HepG2 (cell line): Measurements from ENCODE around the gene ITK. TPM values are rescaled to one million over a fixed set of nuclear protein-coding genes. Genes with fewer than 3 reads are reported as not detected.

Experiments
- ATAC-seq: fragments of 200-7000 bp; cut with Tn5 transposase; 3 replicates; pipeline ENCODE4 v1.9.1; 2020; ENCODE audit warnings: mild to moderate bottlenecking, moderate library complexity
- BruUV-seq: library from RNA; stranded (reverse); fragments of 400-500 nt; replicated peaks from 2 replicates; lab custom pipeline; 2021; lab: Mats Ljungman, UMichigan
- CTCF ChIA-PET: fragments of 300-600 bp; formaldehyde crosslinking; extraction: SDS; loops from one replicate; lab custom pipeline; 2021; ENCODE audit warnings: low total read pairs, inconsistent platforms, low intra/inter-chr PET ratio; lab: Yijun Ruan, JAX
- POLR2A ChIA-PET: fragments of 350-600 bp; sonication (Branson Sonifier 250); formaldehyde crosslinking; loops from one replicate; lab custom pipeline; 2020; ENCODE audit warnings: antibody characterized with exemption, inconsistent platforms; lab: Yijun Ruan, JAX
- DNase-seq: peaks from one replicate; pipeline ENCODE4 v3.0.0-alpha.2; 2015; ENCODE audit warnings: low spot score
- FAIRE-seq: peaks from 3 replicates; lab custom pipeline; 2011; peaks lifted over from hg19 to GRCh38; lab: Jason Lieb, UNC
- H2AFZ ChIP-seq: one replicate; pipeline ENCODE4 v1.6.1; 2011; ENCODE audit warnings: low read length, inconsistent platforms
- H3K27ac ChIP-seq: fragments of 300-600 bp; 3 replicates; pipeline ENCODE4 v1.8.0; 2011; ENCODE audit warnings: mixed run types, mild to moderate bottlenecking, mixed read lengths, low read length, inconsistent platforms; ENCODE audit not compliant: insufficient read depth; ENCODE audit errors: extremely low read length
- H3K27me3 ChIP-seq, 2 experiments: fragments of 200-600 bp in 1 of 2; 2 replicates in 1 of 2; 3 replicates in 1 of 2; pipeline versions ENCODE4 v1.6.0 to v1.8.0; 2011; ENCODE audit warnings: low read length in 2 of 2, mild to moderate bottlenecking in 2 of 2, moderate library complexity in 2 of 2, inconsistent platforms in 1 of 2; ENCODE audit not compliant: insufficient read depth in 2 of 2, control insufficient read depth in 1 of 2
- H3K36me3 ChIP-seq, 2 experiments: fragments of 200-600 bp in 1 of 2; replicated peaks in 1 of 2; 2 replicates in 1 of 2; 3 replicates in 1 of 2; pipeline versions ENCODE4 v1.5.1 to v1.8.0; 2011; ENCODE audit warnings: low read length in 2 of 2, inconsistent platforms in 1 of 2; ENCODE audit not compliant: insufficient read depth in 2 of 2, control insufficient read depth in 1 of 2
- H3K4me1 ChIP-seq: 2 replicates; pipeline ENCODE4 v1.5.1; 2012; ENCODE audit warnings: low read length, inconsistent platforms; ENCODE audit not compliant: insufficient read depth
- H3K4me2 ChIP-seq: 2 replicates; pipeline ENCODE4 v1.6.0; 2011; ENCODE audit warnings: low read depth, low read length, inconsistent platforms
- H3K4me3 ChIP-seq, 3 experiments: fragments of 200-600 bp in 1 of 3; sonication (generic), shearing (Covaris generic) in 1 of 3; replicated peaks in 1 of 3; 2 replicates each; pipeline ENCODE4 v1.5.1; 2011 to 2016; ENCODE audit warnings: low read length in 3 of 3, inconsistent platforms in 2 of 3, low read depth in 2 of 3, mild to moderate bottlenecking in 2 of 3, control low read depth in 1 of 3, mixed read lengths in 1 of 3; ENCODE audit not compliant: insufficient read depth in 1 of 3
- H3K79me2 ChIP-seq: one replicate; pipeline ENCODE4 v1.6.1; 2011; ENCODE audit warnings: low read length, inconsistent platforms; ENCODE audit not compliant: insufficient read depth
- H3K9ac ChIP-seq: 2 replicates; pipeline ENCODE4 v1.6.0; 2011; ENCODE audit warnings: mild to moderate bottlenecking, low read depth, low read length, inconsistent platforms; ENCODE audit not compliant: insufficient read depth
- H3K9me3 ChIP-seq: 2 replicates; pipeline ENCODE4 v1.5.1; 2012; ENCODE audit warnings: mild to moderate bottlenecking, low read length
- H4K20me1 ChIP-seq: 2 replicates; pipeline ENCODE4 v1.6.0; 2011; ENCODE audit warnings: inconsistent platforms, mild to moderate bottlenecking, low read length, moderate library complexity; ENCODE audit not compliant: insufficient read depth
- CEBPB ChIP-seq: IDR thresholded peaks from 2 replicates; pipeline ENCODE4 v1.6.1; 2011; ENCODE audit warnings: low read depth, low read length, improper control_type of control experiment, borderline replicate concordance
- DMAP1 ChIP-seq: IDR thresholded peaks from 2 replicates; pipeline ENCODE4 v1.6.1; 2016
- HMGA1 ChIP-seq: sonication (generic); formaldehyde crosslinking; conservative IDR thresholded peaks from 2 replicates; pipeline ENCODE4 v1.4.0; 2020; ENCODE audit warnings: missing genetic modification reagents
- ISL2 ChIP-seq: sonication (generic); formaldehyde crosslinking; IDR thresholded peaks from 2 replicates; pipeline ENCODE4 v1.5.0; 2020; ENCODE audit warnings: missing genetic modification reagents
- JARID2 ChIP-seq: sonication (generic); formaldehyde crosslinking; IDR thresholded peaks from 2 replicates; pipeline ENCODE4 v1.8.1; 2023; ENCODE audit warnings: missing genetic modification reagents, inconsistent platforms; ENCODE audit not compliant: insufficient replicate concordance
- KDM6A ChIP-seq: IDR thresholded peaks from 2 replicates; pipeline ENCODE4 v1.6.1; 2016; ENCODE audit warnings: low read depth
- KMT2A ChIP-seq: sonication (generic); formaldehyde crosslinking; IDR thresholded peaks from 2 replicates; pipeline ENCODE4 v1.4.0; 2020; ENCODE audit warnings: missing genetic modification reagents
- MAFG ChIP-seq: sonication (generic); formaldehyde crosslinking; IDR thresholded peaks from 2 replicates; pipeline ENCODE4 v1.5.1; 2020; ENCODE audit warnings: mild to moderate bottlenecking, missing genetic modification reagents
- PCBP1 ChIP-seq: fragments of 200-400 bp; formaldehyde crosslinking; IDR thresholded peaks from 2 replicates; pipeline ENCODE4 v1.6.1; 2017; ENCODE audit warnings: mild to moderate bottlenecking, low read depth, low read length, borderline replicate concordance
- SNAPC2 ChIP-seq: sonication (generic); formaldehyde crosslinking; IDR thresholded peaks from 2 replicates; pipeline ENCODE4 v1.8.1; 2022; ENCODE audit warnings: mild to moderate bottlenecking, missing genetic modification reagents
- ZKSCAN8 ChIP-seq: IDR thresholded peaks from 2 replicates; pipeline ENCODE4 v1.6.1; 2016; ENCODE audit warnings: borderline replicate concordance, missing genetic modification reagents, missing compliant biosample characterization
- ZMAT3 ChIP-seq: sonication (generic); formaldehyde crosslinking; conservative IDR thresholded peaks from 2 replicates; pipeline ENCODE4 v1.7.0; 2021; ENCODE audit warnings: missing genetic modification reagents
- ZNF432 ChIP-seq: sonication (generic); formaldehyde crosslinking; IDR thresholded peaks from 2 replicates; pipeline ENCODE4 v1.5.0; 2020; ENCODE audit warnings: missing genetic modification reagents, mild to moderate bottlenecking, borderline replicate concordance
- ZNF44 ChIP-seq: sonication (generic); formaldehyde crosslinking; IDR thresholded peaks from 2 replicates; pipeline ENCODE4 v1.5.1; 2020; ENCODE audit warnings: mild to moderate bottlenecking, missing genetic modification reagents
- ZNF543 ChIP-seq: sonication (generic); formaldehyde crosslinking; IDR thresholded peaks from 2 replicates; pipeline ENCODE4 v1.4.0; 2020; ENCODE audit warnings: mild to moderate bottlenecking, missing genetic modification reagents
- WGBS: methylation state at CpG from one replicate; pipeline ENCODE4 v1.1.6; 2017; ENCODE audit warnings: low lambda C conversion rate; 5-methylcytosine and 5-hydroxymethylcytosine counted together
- in situ Hi-C: cut with HindIII; loops from 2 replicates; pipeline ENCODE4 v1.10.0; 2017; ENCODE audit warnings: low pct_unique_long_range_greater_than_20kb; ENCODE audit not compliant: extremely low pct_ligation_motif_present
- intact Hi-C: fragments of 100-400 bp; cut with micrococcal nuclease; formaldehyde crosslinking; loops from one replicate; pipeline ENCODE4 v1.10.0; 2022; ENCODE audit not compliant: unreplicated experiment
- polyA plus RNA-seq, 8 experiments: library from polyadenylated mRNA; depleted of rRNA in 3 of 8; stranded (reverse) in 7 of 8; unstranded in 1 of 8; fragments of >200 nt; fragmentation: Illumina TruSeq in 4 of 8; extraction: Trizol in 4 of 8; gene quantifications; 2 replicates each; pipeline versions ENCODE4 v1.2.1 to v1.2.3, GENCODE V29; 2011 to 2016; ENCODE audit warnings: low read depth in 4 of 8, missing spikeins in 1 of 8, mixed read lengths in 1 of 8; ENCODE audit not compliant: insufficient read depth in 1 of 8
- total RNA-seq, 5 experiments: library from RNA; depleted of rRNA; stranded (reverse); fragments of >200 nt; fragmentation: Illumina TruSeq; extraction: Trizol; gene quantifications; 2 replicates each; pipeline ENCODE4 v1.2.3, GENCODE V29; 2016; ENCODE audit warnings: low read depth in 1 of 5
- TF ChIP-seq, protein P1 (sequence below): IDR thresholded peaks from 2 replicates; pipeline ENCODE4 v1.6.1; 2016; ENCODE audit warnings: low read depth, borderline replicate concordance
- TF ChIP-seq, protein P2 (sequence below): sonication (generic); formaldehyde crosslinking; IDR thresholded peaks from 2 replicates; pipeline ENCODE4 v1.5.0; 2020; ENCODE audit warnings: missing genetic modification reagents, mild to moderate bottlenecking, borderline replicate concordance
- TF ChIP-seq, protein P3 (sequence below): sonication (generic); formaldehyde crosslinking; IDR thresholded peaks from 2 replicates; pipeline ENCODE4 v1.8.0; 2022; ENCODE audit warnings: missing genetic modification reagents, mild to moderate bottlenecking, borderline replicate concordance
- TF ChIP-seq, protein P4 (sequence below): sonication (generic); formaldehyde crosslinking; IDR thresholded peaks from 2 replicates; pipeline ENCODE4 v1.4.0; 2020; ENCODE audit warnings: missing genetic modification reagents, mild to moderate bottlenecking, borderline replicate concordance
- TF ChIP-seq, protein P5 (sequence below): sonication (generic); formaldehyde crosslinking; IDR thresholded peaks from 2 replicates; pipeline ENCODE4 v1.4.0; 2020; ENCODE audit warnings: low read depth, mild to moderate bottlenecking, missing genetic modification reagents

ITK gene
- total and polyA plus RNA-seq, 2 of the 13 experiments (the other 11 are each of a cell fraction or from before 2014, with no cell fraction given): 0.01 TPM; not detected in 1

DNA sequence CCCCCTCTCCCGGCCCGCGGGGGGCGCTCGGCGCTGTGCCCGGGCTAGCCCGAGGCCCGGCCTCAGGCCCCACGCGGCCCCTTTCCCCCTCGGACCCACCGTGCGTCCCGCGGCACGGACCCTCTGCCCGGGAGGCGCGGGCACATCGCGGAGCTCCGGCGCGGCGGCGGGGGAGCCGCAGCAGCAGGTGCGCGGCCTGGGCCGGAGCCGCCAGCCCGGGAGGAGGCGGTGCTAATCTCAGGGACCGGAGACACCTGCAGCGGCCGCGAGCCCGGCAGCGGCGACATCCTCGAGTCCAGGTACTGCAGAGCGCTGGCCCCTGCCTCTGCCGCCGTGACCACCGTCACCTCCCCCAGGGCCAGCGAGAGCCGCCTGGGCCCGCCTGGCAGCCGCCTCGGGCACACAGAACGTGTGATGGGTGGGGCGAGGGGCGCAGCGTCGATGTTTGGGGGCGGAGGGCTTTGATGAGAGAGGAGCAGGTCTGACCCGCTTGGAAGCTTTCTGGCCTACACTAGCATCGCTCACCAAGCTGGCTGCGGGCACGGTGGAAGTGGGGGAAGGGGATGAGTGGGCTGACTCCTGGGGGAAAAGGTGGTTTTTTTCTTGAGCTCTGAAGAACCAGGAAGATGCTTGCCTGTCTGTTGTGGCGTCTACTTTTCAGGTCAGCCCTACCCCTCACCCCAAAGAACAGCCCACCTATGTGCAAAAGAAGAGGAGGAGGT lies 85.8 kb downstream of the ITK start:
- 11% methylated on average over 4 of the region's 62 CpGs for WGBS
- ChIA-PET POLR2A (no interaction called here), CTCF (no interaction called here)
- in situ Hi-C loops (no loop called here), intact Hi-C loops (loop anchor here (1.0 kb wide), 2 partner anchors 24 to 46 kb away; no protein-coding TSS in a partner anchor)
- Histone ChIP-seq H4K20me1 (no peaks in the 10 kb centered on the region), H3K9ac (peak overlapping the region; percentile 58), H2AFZ (no peak overlapping the region), H3K27me3 (peaks cover 0 to 1% of the 10 kb centered on the region in 2 experiments; a peak in 2 of 5 replicates), H3K79me2 (no peaks in the 10 kb centered on the region), H3K36me3 (no peaks in the 10 kb centered on the region), H3K27ac (no peak overlapping the region), H3K4me1 (peaks cover 58% of the 10 kb centered on the region), H3K4me2 (peak overlapping the region; percentile 95), H3K4me3 (peak overlapping the region; percentile 74 to 84 (median 83)), H3K9me3 (no peaks in the 10 kb centered on the region)
- no peak for DNase-seq
- BruUV-seq: no TSS peak
- no peak for FAIRE-seq
- ATAC-seq: peak; percentile 85
- TF ChIP-seq PCBP1: no peak
- TF ChIP-seq ZNF44 (CRISPR knock-in tag): no peak
- TF ChIP-seq ZKSCAN8 (CRISPR knock-in tag): no peak
- TF ChIP-seq KMT2A: 0 out of 2 replicates have a peak, but pooled peaks have one; percentile 3
- TF ChIP-seq, protein P1, sequence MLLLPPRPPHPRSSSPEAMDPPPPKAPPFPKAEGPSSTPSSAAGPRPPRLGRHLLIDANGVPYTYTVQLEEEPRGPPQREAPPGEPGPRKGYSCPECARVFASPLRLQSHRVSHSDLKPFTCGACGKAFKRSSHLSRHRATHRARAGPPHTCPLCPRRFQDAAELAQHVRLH (CRISPR knock-in tag): no peak
- TF ChIP-seq, protein P2, sequence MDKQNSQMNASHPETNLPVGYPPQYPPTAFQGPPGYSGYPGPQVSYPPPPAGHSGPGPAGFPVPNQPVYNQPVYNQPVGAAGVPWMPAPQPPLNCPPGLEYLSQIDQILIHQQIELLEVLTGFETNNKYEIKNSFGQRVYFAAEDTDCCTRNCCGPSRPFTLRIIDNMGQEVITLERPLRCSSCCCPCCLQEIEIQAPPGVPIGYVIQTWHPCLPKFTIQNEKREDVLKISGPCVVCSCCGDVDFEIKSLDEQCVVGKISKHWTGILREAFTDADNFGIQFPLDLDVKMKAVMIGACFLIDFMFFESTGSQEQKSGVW (CRISPR knock-in tag): no peak
- no peak for TF ChIP-seq CEBPB
- no peak for TF ChIP-seq ISL2 (CRISPR knock-in tag)
- TF ChIP-seq, protein P3, sequence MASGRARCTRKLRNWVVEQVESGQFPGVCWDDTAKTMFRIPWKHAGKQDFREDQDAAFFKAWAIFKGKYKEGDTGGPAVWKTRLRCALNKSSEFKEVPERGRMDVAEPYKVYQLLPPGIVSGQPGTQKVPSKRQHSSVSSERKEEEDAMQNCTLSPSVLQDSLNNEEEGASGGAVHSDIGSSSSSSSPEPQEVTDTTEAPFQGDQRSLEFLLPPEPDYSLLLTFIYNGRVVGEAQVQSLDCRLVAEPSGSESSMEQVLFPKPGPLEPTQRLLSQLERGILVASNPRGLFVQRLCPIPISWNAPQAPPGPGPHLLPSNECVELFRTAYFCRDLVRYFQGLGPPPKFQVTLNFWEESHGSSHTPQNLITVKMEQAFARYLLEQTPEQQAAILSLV (CRISPR knock-in tag): peak; percentile 29; the same call in 1 of the 2 replicates
- no peak for TF ChIP-seq KDM6A (CRISPR knock-in tag)
- TF ChIP-seq, protein P4, sequence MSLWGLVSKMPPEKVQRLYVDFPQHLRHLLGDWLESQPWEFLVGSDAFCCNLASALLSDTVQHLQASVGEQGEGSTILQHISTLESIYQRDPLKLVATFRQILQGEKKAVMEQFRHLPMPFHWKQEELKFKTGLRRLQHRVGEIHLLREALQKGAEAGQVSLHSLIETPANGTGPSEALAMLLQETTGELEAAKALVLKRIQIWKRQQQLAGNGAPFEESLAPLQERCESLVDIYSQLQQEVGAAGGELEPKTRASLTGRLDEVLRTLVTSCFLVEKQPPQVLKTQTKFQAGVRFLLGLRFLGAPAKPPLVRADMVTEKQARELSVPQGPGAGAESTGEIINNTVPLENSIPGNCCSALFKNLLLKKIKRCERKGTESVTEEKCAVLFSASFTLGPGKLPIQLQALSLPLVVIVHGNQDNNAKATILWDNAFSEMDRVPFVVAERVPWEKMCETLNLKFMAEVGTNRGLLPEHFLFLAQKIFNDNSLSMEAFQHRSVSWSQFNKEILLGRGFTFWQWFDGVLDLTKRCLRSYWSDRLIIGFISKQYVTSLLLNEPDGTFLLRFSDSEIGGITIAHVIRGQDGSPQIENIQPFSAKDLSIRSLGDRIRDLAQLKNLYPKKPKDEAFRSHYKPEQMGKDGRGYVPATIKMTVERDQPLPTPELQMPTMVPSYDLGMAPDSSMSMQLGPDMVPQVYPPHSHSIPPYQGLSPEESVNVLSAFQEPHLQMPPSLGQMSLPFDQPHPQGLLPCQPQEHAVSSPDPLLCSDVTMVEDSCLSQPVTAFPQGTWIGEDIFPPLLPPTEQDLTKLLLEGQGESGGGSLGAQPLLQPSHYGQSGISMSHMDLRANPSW (CRISPR knock-in tag): no peak
- TF ChIP-seq DMAP1 (CRISPR knock-in tag): no peak
- TF ChIP-seq MAFG (CRISPR knock-in tag): no peak
- no peak for TF ChIP-seq JARID2
- TF ChIP-seq HMGA1: no peak
- TF ChIP-seq, protein P5, sequence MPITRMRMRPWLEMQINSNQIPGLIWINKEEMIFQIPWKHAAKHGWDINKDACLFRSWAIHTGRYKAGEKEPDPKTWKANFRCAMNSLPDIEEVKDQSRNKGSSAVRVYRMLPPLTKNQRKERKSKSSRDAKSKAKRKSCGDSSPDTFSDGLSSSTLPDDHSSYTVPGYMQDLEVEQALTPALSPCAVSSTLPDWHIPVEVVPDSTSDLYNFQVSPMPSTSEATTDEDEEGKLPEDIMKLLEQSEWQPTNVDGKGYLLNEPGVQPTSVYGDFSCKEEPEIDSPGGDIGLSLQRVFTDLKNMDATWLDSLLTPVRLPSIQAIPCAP (CRISPR knock-in tag): no peak
- TF ChIP-seq ZNF543 (CRISPR knock-in tag): no peak
- no peak for TF ChIP-seq ZNF432 (CRISPR knock-in tag)
- no peak for TF ChIP-seq ZMAT3
- TF ChIP-seq SNAPC2 (CRISPR knock-in tag): no peak
